Stomach (tissue), 9 donors: ENCODE measurements around the gene ALG14. TPM values are rescaled to one million over a fixed set of nuclear protein-coding genes. Genes with fewer than 3 reads are reported as not detected.
"Not testable (repeated sequence)": the region's sequence is repeated elsewhere in the genome, so short reads cannot be mapped to it uniquely, and the experiment has no call there.

ENCODE experiments used
- DNase-seq, 2 donors: peaks; one replicate each; pipeline versions ENCODE4 v3.0.0 to v3.0.0-alpha.2; 2013 to 2019
- H3K27ac ChIP-seq, 5 donors: fragments of 200-600 bp in 4 of 5; sonication (generic) in 4 of 5; one replicate each; pipeline ENCODE4 v1.5.1; 2013 to 2019; ENCODE audit warnings: mild to moderate bottlenecking in 1 of 5, moderate library complexity in 1 of 5
- H3K27me3 ChIP-seq, 3 donors: fragments of 200-600 bp; sonication (generic); one replicate each; pipeline ENCODE4 v1.5.1; 2017 to 2019; ENCODE audit warnings: mixed run types in 1 of 3
- H3K36me3 ChIP-seq, 4 donors: fragments of 200-600 bp; sonication (generic); 1 replicate in 3 of 4; 2 replicates in 1 of 4; pipeline ENCODE4 v1.5.1; 2016 to 2019
- H3K4me1 ChIP-seq, 4 donors: fragments of 200-600 bp; sonication (generic); one replicate each; pipeline ENCODE4 v1.5.1; 2016 to 2019
- H3K4me3 ChIP-seq, 4 donors: fragments of 200-600 bp; sonication (generic) in 3 of 4; one replicate each; pipeline ENCODE4 v1.5.1; 2016 to 2019; ENCODE audit warnings: mild to moderate bottlenecking in 1 of 4
- H3K9me3 ChIP-seq, 4 donors: fragments of 200-600 bp; sonication (generic); one replicate each; pipeline ENCODE4 v1.5.1; 2016 to 2019
- EP300 ChIP-seq: sonication (generic); formaldehyde crosslinking; IDR thresholded peaks from one replicate; pipeline ENCODE4 v1.6.1; 2017; ENCODE audit warnings: antibody characterized with exemption
- POLR2A ChIP-seq, 4 donors: fragments of 450-650 bp; IDR thresholded peaks; one replicate each; pipeline ENCODE4 v1.6.1; 2016; ENCODE audit warnings: antibody characterized with exemption in 4 of 4, control low read depth in 2 of 4, mild to moderate bottlenecking in 1 of 4, moderate library complexity in 1 of 4
- POLR2AphosphoS5 ChIP-seq, 3 donors: sonication (generic); formaldehyde crosslinking; IDR thresholded peaks; one replicate each; pipeline ENCODE4 v1.6.1; 2016; ENCODE audit warnings: antibody characterized with exemption in 3 of 3
- WGBS, 5 donors: extraction: QIAGEN DNeasy Blood & Tissue Kit in 3 of 5; methylation state at CpG; one replicate each; pipeline versions ENCODE4 v1.1.5 to v1.1.7; 2013 to 2018; 5-methylcytosine and 5-hydroxymethylcytosine counted together
- intact Hi-C: fragments of 100-400 bp; cut with DNase I; formaldehyde crosslinking; loops from one replicate; pipeline ENCODE4 v1.15.1; 2023; ENCODE audit warnings: low total_unique reads
- polyA plus RNA-seq, 3 donors: library from polyadenylated mRNA; stranded (reverse); fragments of 200-250 nt; gene quantifications; one replicate each; pipeline ENCODE4 v1.2.3, GENCODE V29; 2013
- total RNA-seq, 5 donors: library from RNA; depleted of rRNA; stranded (reverse); fragments of >200 nt; gene quantifications; one replicate each; pipeline versions ENCODE4 v1.1.0 to v1.2.3, GENCODE V29; 2014 to 2016
- TF ChIP-seq, protein P1 (sequence below), 7 experiments: fragments of 450-650 bp in 4 of 7; fragments of 200-600 bp in 3 of 7; sonication (generic) in 3 of 7; IDR thresholded peaks; one replicate each; pipeline ENCODE4 v1.5.1; 2016 to 2019; ENCODE audit warnings: antibody characterized with exemption in 7 of 7, control low read depth in 2 of 7, mild to moderate bottlenecking in 1 of 7
- donor health status: healthy with polysubstance abuse.
- donor health status: Bipolar disorder and iron deficiency.
- donor health status: healthy.

Gene ALG14
- total and polyA plus RNA-seq, 8 donors = under 0.01 to 3.5 (median 1.1) TPM; not detected in 1

- H3K27ac ChIP-seq = no peak overlapping the region
- no peak for DNase-seq
- intact Hi-C loops = no loop called here
- H3K9me3 ChIP-seq = peaks cover 0 to 4% (median 0%) of the 10 kb centered on the region in 4 donors
- H3K4me1 ChIP-seq = no peaks in the 10 kb centered on the region
- H3K4me3 ChIP-seq = no peak overlapping the region
- WGBS, 5 donors = 21 to 43% (median 38%) methylated on average over 2 of the region's 2 CpGs
- TF ChIP-seq POLR2A (IDR thresholded peaks at IDR 0.05) (no peak), POLR2AphosphoS5 (IDR thresholded peaks at IDR 0.05) (no peak), EP300 (no peak)
- TF ChIP-seq, protein P1, sequence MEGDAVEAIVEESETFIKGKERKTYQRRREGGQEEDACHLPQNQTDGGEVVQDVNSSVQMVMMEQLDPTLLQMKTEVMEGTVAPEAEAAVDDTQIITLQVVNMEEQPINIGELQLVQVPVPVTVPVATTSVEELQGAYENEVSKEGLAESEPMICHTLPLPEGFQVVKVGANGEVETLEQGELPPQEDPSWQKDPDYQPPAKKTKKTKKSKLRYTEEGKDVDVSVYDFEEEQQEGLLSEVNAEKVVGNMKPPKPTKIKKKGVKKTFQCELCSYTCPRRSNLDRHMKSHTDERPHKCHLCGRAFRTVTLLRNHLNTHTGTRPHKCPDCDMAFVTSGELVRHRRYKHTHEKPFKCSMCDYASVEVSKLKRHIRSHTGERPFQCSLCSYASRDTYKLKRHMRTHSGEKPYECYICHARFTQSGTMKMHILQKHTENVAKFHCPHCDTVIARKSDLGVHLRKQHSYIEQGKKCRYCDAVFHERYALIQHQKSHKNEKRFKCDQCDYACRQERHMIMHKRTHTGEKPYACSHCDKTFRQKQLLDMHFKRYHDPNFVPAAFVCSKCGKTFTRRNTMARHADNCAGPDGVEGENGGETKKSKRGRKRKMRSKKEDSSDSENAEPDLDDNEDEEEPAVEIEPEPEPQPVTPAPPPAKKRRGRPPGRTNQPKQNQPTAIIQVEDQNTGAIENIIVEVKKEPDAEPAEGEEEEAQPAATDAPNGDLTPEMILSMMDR (IDR thresholded peaks at IDR 0.05) = no peak
- H3K36me3 ChIP-seq = no peaks in the 10 kb centered on the region
- no peaks in the 10 kb centered on the region for H3K27me3 ChIP-seq
Measured at GRCh38 chr1:95094923-95095322, 22.2 kb upstream of the ALG14 start.

- intact Hi-C loops = no loop called here
- Histone ChIP-seq H3K27me3 (no peaks in the 10 kb centered on the region), H3K27ac (no peak overlapping the region)
Measured at GRCh38 chr1:95093296-95093695, 20.5 kb upstream of the ALG14 start.

GRCh38 chr1:95092891-95093290, 20.1 kb upstream of the ALG14 start:
- H3K27me3 ChIP-seq, intact Hi-C loops, H3K4me1 ChIP-seq, DNase-seq, H3K9me3 ChIP-seq, H3K36me3 ChIP-seq, H3K27ac ChIP-seq, H3K4me3 ChIP-seq: not testable (repeated sequence)

More at GRCh38 chr1:95093296-95093695, 20.5 kb upstream of the ALG14 start:
- Histone ChIP-seq H3K4me3 (no peak overlapping the region), H3K36me3 (no peaks in the 10 kb centered on the region), H3K4me1 (no peaks in the 10 kb centered on the region), H3K9me3 (peaks cover 0 to 4% (median 0%) of the 10 kb centered on the region in 4 donors)
- no peak for DNase-seq
- TF ChIP-seq POLR2AphosphoS5 (IDR thresholded peaks at IDR 0.05) = no peak
- TF ChIP-seq EP300 = no peak
- TF ChIP-seq, protein P1 (IDR thresholded peaks at IDR 0.05) = no peak
- TF ChIP-seq POLR2A (IDR thresholded peaks at IDR 0.05) = no peak
- WGBS, 5 donors = 35 to 93% (median 77%) methylated on average over 1 of the region's 1 CpG

- peaks cover 0 to 10% (median 0%) of the 10 kb centered on the region in 4 donors for H3K4me1 ChIP-seq
- H3K36me3 ChIP-seq, H3K9me3 ChIP-seq, H3K27me3 ChIP-seq, intact Hi-C loops, H3K27ac ChIP-seq, DNase-seq, H3K4me3 ChIP-seq: not testable (repeated sequence)
- 66 to 90% (median 78%) methylated on average over 4 to 28 of the region's 28 CpGs for WGBS, 5 donors
Measured at GRCh38 chr1:95091290-95091689, 18.5 kb upstream of the ALG14 start.

- intact Hi-C loops = loop anchor here (10.0 kb wide), 1 partner anchor 145 kb away; the partner anchor contains the start of gene RWDD3
- 83 to 94% (median 89%) methylated on average over 6 of the region's 6 CpGs for WGBS, 5 donors
Measured at GRCh38 chr1:95089650-95090287, 17.0 kb upstream of the ALG14 start.

More at GRCh38 chr1:95089650-95090287, 17.0 kb upstream of the ALG14 start:
- H3K4me1 ChIP-seq = peaks cover 0 to 12% (median 0%) of the 10 kb centered on the region in 4 donors
- no peaks in the 10 kb centered on the region for H3K27me3 ChIP-seq
- TF ChIP-seq, protein P1 (IDR thresholded peaks at IDR 0.05) = no peak
- TF ChIP-seq POLR2AphosphoS5 (IDR thresholded peaks at IDR 0.05) (no peak), POLR2A (IDR thresholded peaks at IDR 0.05) (no peak), EP300 (no peak)
- no peaks in the 10 kb centered on the region for H3K36me3 ChIP-seq
- peaks cover 0 to 4% (median 0%) of the 10 kb centered on the region in 4 donors for H3K9me3 ChIP-seq
- DNase-seq = no peak
- no peak overlapping the region for H3K27ac ChIP-seq
- no peak overlapping the region for H3K4me3 ChIP-seq
